Sigmoid colon (tissue), 7 donors: Measurements from ENCODE around the gene SP8. TPM values are rescaled to one million over a fixed set of nuclear protein-coding genes. Genes with fewer than 3 reads are reported as not detected.

ENCODE experiments used
- DNase-seq: peaks from one replicate; pipeline ENCODE4 v3.0.0-alpha.2; 2019
- H3K27ac ChIP-seq, 4 donors: fragments of 200-600 bp; sonication (generic); one replicate each; pipeline ENCODE4 v1.5.1; 2016 to 2019; ENCODE audit warnings: mild to moderate bottlenecking in 1 of 4
- H3K27me3 ChIP-seq, 3 donors: fragments of 200-600 bp; sonication (generic); one replicate each; pipeline ENCODE4 v1.5.1; 2019; ENCODE audit warnings: mild to moderate bottlenecking in 1 of 3
- H3K36me3 ChIP-seq, 4 donors: fragments of 200-600 bp; sonication (generic); one replicate each; pipeline ENCODE4 v1.5.1; 2016 to 2019
- H3K4me1 ChIP-seq, 4 donors: fragments of 200-600 bp; sonication (generic); one replicate each; pipeline ENCODE4 v1.5.1; 2017 to 2019
- H3K4me3 ChIP-seq, 4 donors: fragments of 200-600 bp; sonication (generic); one replicate each; pipeline ENCODE4 v1.5.1; 2017 to 2019; ENCODE audit warnings: mild to moderate bottlenecking in 2 of 4, moderate library complexity in 1 of 4
- H3K9me3 ChIP-seq, 4 donors: fragments of 200-600 bp in 3 of 4; sonication (generic) in 3 of 4; one replicate each; pipeline versions ENCODE4 v1.5.1 to v1.6.1; 2013 to 2019
- CTCF ChIP-seq, 4 experiments: fragments of 450-650 bp in 3 of 4; fragments of 200-600 bp in 1 of 4; IDR thresholded peaks; one replicate each; pipeline ENCODE4 v1.5.1; 2016 to 2019; ENCODE audit warnings: antibody characterized with exemption in 4 of 4, mild to moderate bottlenecking in 3 of 4, moderate library complexity in 2 of 4
- EP300 ChIP-seq, 4 donors: sonication (generic); formaldehyde crosslinking; IDR thresholded peaks; one replicate each; pipeline ENCODE4 v1.6.1; 2017; ENCODE audit warnings: antibody characterized with exemption in 4 of 4
- POLR2A ChIP-seq, 2 donors: fragments of 450-650 bp; IDR thresholded peaks; one replicate each; pipeline ENCODE4 v1.6.1; 2016; ENCODE audit warnings: antibody characterized with exemption in 2 of 2, mild to moderate bottlenecking in 2 of 2, moderate library complexity in 2 of 2
- POLR2AphosphoS5 ChIP-seq, 4 donors: sonication (generic); formaldehyde crosslinking; IDR thresholded peaks; one replicate each; pipeline ENCODE4 v1.6.1; 2017; ENCODE audit warnings: antibody characterized with exemption in 4 of 4
- WGBS, 2 donors: extraction: QIAGEN DNeasy Blood & Tissue Kit; methylation state at CpG; one replicate each; pipeline ENCODE4 v1.1.7; 2013; 5-methylcytosine and 5-hydroxymethylcytosine counted together
- intact Hi-C: fragments of 100-400 bp; cut with DNase I; formaldehyde crosslinking; loops from one replicate; pipeline ENCODE4 v1.15.1; 2023
- polyA plus RNA-seq, 3 donors: library from polyadenylated mRNA; stranded (reverse); fragments of 200-250 nt; gene quantifications; one replicate each; pipeline ENCODE4 v1.2.3, GENCODE V29; 2013
- total RNA-seq, 4 donors: library from RNA; depleted of rRNA; stranded (reverse); fragments of >200 nt; gene quantifications; one replicate each; pipeline ENCODE4 v1.1.0, GENCODE V29; 2016
- donor health status: healthy with polysubstance abuse.
- donor health status: Bipolar disorder and iron deficiency.
- donor health status: healthy.

Gene SP8
- total and polyA plus RNA-seq, 7 donors, result not detected

GRCh38 chr7:20794676-20795075 is 8.0 kb upstream of the SP8 start:
- Histone ChIP-seq H3K27me3 (peaks cover 76 to 99% (median 94%) of the 10 kb centered on the region in 3 donors), H3K9me3 (no peaks in the 10 kb centered on the region), H3K4me3 (no peak overlapping the region), H3K27ac (no peak overlapping the region), H3K4me1 (peaks cover 0 to 24% (median 19%) of the 10 kb centered on the region in 4 donors), H3K36me3 (no peaks in the 10 kb centered on the region)
- 18 to 31% methylated on average over 13 of the region's 13 CpGs for WGBS, 2 donors
- TF ChIP-seq POLR2AphosphoS5 (IDR thresholded peaks at IDR 0.05), result no peak
- no peak for TF ChIP-seq EP300 (IDR thresholded peaks at IDR 0.05)
- no peak for TF ChIP-seq POLR2A (IDR thresholded peaks at IDR 0.05)
- TF ChIP-seq CTCF (IDR thresholded peaks at IDR 0.05), result no peak
- intact Hi-C loops, result no loop called here
- no peak for DNase-seq

GRCh38 chr7:20793694-20794394 is 7.2 kb upstream of the SP8 start:
- peaks cover 81 to 99% (median 98%) of the 10 kb centered on the region in 3 donors for H3K27me3 ChIP-seq
- no peak overlapping the region for H3K27ac ChIP-seq
- 7 to 10% methylated on average over 15 of the region's 15 CpGs for WGBS, 2 donors
- no peak overlapping the region for H3K4me3 ChIP-seq
- peaks cover 0 to 23% (median 18%) of the 10 kb centered on the region in 4 donors for H3K4me1 ChIP-seq
- no peaks in the 10 kb centered on the region for H3K36me3 ChIP-seq
- intact Hi-C loops, result no loop called here
- no peak for DNase-seq
- TF ChIP-seq POLR2AphosphoS5 (IDR thresholded peaks at IDR 0.05) (no peak), EP300 (IDR thresholded peaks at IDR 0.05) (no peak)
- no peaks in the 10 kb centered on the region for H3K9me3 ChIP-seq

GRCh38 chr7:20793248-20793647 is 6.6 kb upstream of the SP8 start:
- H3K27me3 ChIP-seq, result peaks cover 79 to 99% (median 98%) of the 10 kb centered on the region in 3 donors
- no peak for TF ChIP-seq POLR2AphosphoS5 (IDR thresholded peaks at IDR 0.05)
- no peak for TF ChIP-seq EP300 (IDR thresholded peaks at IDR 0.05)
- H3K9me3 ChIP-seq, result no peaks in the 10 kb centered on the region
- 12 to 18% methylated on average over 15 of the region's 15 CpGs for WGBS, 2 donors
- H3K36me3 ChIP-seq, result no peaks in the 10 kb centered on the region
- no peak overlapping the region for H3K4me3 ChIP-seq
- H3K27ac ChIP-seq, result no peak overlapping the region
- intact Hi-C loops, result no loop called here
- no peak for DNase-seq
- peaks cover 0 to 17% (median 15%) of the 10 kb centered on the region in 4 donors for H3K4me1 ChIP-seq

- Histone ChIP-seq H3K27ac (no peak overlapping the region), H3K4me1 (peaks cover 0 to 10% (median 8%) of the 10 kb centered on the region in 4 donors), H3K27me3 (peaks cover 79 to 100% (median 99%) of the 10 kb centered on the region in 3 donors), H3K36me3 (no peaks in the 10 kb centered on the region), H3K9me3 (no peaks in the 10 kb centered on the region), H3K4me3 (no peak overlapping the region)
- DNase-seq, result no peak
- TF ChIP-seq POLR2A (IDR thresholded peaks at IDR 0.05), result no peak
- TF ChIP-seq EP300 (IDR thresholded peaks at IDR 0.05), result no peak
- TF ChIP-seq POLR2AphosphoS5 (IDR thresholded peaks at IDR 0.05), result no peak
- TF ChIP-seq CTCF (IDR thresholded peaks at IDR 0.05), result no peak
- intact Hi-C loops, result no loop called here
- WGBS, 2 donors, result 14 to 15% methylated on average over 8 of the region's 8 CpGs
These were observed 5.1 kb upstream of the SP8 start for GRCh38 chr7:20791538-20792434.

- peaks cover 0 to 25% (median 22%) of the 10 kb centered on the region in 4 donors for H3K4me1 ChIP-seq
- intact Hi-C loops, result no loop called here
- H3K36me3 ChIP-seq, result no peaks in the 10 kb centered on the region
- peaks cover 83 to 100% (median 99%) of the 10 kb centered on the region in 3 donors for H3K27me3 ChIP-seq
- no peak overlapping the region for H3K4me3 ChIP-seq
- TF ChIP-seq EP300 (IDR thresholded peaks at IDR 0.05), result no peak
- no peak for TF ChIP-seq POLR2A (IDR thresholded peaks at IDR 0.05)
- peak in 1 of 4 donors; percentile 11 for TF ChIP-seq POLR2AphosphoS5 (IDR thresholded peaks at IDR 0.05)
- TF ChIP-seq CTCF (IDR thresholded peaks at IDR 0.05), result no peak
- DNase-seq, result no peak
- no peak overlapping the region for H3K27ac ChIP-seq
- H3K9me3 ChIP-seq, result no peaks in the 10 kb centered on the region
- 6 to 15% methylated on average over 5 of the region's 5 CpGs for WGBS, 2 donors
These were observed 3.7 kb upstream of the SP8 start for GRCh38 chr7:20790375-20790774.
